GM19035 (cell line): ENCODE results near the gene RNF169.

Experiments used
- ATAC-seq: cut with Tn5 transposase; IDR thresholded peaks from one replicate; pipeline ENCODE4 v1.9.1; 2021; ENCODE audit not compliant: unreplicated experiment

RNF169 gene

GRCh38 chr11:74769055-74769707 is 20.5 kb downstream of the RNF169 start:
- no peak for ATAC-seq

DNA sequence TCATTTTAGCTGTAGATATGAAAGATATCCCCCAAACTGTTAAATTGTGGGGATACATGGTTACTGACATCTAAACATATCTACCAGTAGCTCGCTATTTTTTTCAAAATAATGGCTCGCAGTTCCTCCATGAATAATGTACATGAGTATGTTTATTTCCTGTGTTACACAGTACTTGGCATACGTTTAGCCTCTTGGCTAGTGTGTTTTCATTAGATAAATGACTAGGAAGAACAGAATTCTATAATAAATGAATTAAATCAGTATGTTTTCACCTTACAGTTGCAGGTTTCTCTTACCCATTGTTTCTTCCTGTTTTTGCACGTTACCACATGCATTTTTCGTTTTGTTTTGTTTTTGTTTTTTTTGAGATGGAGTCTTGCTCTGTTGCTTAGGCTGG is 21.8 kb downstream of the RNF169 start:
- ATAC-seq = no peak

DNA sequence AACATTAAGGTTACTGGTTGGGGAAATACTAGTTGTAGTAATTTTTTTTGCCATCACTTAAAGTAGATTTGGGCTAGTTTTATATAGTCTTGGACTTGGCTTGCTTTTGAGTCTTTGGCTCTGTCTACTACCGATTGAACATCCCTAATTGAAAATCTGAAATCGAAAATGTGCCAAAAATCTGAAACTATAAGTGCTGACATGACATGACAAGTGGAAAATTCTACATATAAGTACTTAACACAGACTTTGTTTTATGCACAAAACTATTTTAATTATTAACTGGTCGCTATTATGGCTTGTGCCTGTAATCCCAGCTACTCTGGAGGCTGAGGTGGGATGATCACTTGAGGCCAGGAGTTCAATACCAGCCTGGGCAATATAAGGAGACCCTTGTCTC is 22.5 kb downstream of the RNF169 start:
- no peak for ATAC-seq

DNA sequence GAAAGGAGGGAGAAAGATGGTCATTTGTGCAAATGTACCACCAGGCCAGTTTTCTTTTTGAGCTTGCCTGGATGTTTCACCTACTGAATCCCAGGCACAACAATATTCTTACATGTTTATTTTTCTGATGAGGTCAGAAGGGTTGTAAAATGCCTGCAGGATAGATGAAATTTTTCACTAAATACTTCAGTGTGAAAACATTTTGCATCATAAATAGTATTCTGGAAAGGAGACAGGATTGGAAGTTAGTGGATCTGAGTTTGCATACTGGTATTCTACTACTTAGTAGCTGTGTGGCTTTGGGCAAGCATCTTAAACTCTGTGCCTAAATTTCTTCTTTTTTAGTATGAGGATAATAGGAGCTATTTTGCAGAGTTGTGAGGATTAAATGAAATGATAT is 24.8 kb downstream of the RNF169 start:
- ATAC-seq = no peak

GRCh38 chr11:74775762-74776161 is 27.1 kb downstream of the RNF169 start:
- ATAC-seq = no peak

DNA sequence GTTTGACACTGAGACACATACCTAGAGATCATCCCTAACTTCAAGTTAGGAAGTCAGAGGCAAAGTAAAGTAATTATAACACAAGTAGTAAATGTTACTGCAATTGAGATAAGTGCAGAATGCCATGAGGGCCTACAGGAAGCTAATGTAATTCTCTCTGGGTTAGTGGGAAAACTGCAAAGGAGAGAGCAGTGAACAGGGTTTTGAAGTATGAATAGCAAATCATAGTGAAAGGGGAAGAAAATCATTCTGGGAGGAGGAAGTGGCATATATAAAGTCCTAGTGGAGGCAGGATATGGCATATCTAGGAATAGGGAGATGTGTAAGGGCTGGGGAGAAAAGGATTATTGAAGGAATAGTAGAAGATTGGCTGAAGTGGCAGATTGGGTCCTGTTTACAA is 27.9 kb downstream of the RNF169 start:
- no peak for ATAC-seq

DNA sequence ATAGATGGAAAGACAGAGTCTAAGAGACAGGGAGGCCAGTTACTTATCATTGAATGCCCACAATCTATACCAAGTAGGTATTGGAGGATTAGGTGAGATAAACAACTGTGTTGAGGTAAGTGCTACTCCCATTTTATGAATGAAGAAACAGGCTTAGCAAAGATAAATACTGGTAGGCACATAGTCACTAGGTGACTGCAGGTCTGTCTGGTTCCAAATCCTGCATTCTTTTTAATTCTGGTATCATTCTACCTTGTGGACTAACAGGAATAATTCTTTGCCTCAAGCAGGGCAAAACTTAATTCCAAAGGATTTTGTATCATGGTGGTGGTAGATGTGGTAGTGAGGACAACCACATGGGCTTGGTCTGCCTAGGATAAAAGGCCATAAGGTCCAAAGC is 28.4 kb downstream of the RNF169 start:
- ATAC-seq = no peak

GRCh38 chr11:74777877-74778276 is 29.2 kb downstream of the RNF169 start:
- no peak for ATAC-seq

DNA sequence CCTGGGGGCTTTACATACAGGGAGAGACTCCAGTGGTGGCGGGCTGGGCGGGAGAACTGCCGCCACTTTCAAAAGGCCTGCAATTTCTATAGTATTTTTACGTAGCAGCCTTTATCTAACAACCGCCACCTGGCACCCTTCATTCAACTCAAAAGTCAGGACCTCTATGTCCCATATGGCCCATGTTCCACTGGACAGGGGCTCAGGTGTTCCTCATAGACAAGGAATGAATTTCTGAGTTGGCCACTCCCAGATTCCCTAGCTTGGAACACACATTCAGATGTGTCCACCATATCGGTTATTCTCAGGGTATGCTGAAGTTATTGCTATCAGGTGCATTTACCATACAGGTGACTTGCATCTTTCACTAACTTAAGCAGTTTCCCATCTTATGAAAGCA is 29.9 kb downstream of the RNF169 start:
- ATAC-seq = no peak

DNA sequence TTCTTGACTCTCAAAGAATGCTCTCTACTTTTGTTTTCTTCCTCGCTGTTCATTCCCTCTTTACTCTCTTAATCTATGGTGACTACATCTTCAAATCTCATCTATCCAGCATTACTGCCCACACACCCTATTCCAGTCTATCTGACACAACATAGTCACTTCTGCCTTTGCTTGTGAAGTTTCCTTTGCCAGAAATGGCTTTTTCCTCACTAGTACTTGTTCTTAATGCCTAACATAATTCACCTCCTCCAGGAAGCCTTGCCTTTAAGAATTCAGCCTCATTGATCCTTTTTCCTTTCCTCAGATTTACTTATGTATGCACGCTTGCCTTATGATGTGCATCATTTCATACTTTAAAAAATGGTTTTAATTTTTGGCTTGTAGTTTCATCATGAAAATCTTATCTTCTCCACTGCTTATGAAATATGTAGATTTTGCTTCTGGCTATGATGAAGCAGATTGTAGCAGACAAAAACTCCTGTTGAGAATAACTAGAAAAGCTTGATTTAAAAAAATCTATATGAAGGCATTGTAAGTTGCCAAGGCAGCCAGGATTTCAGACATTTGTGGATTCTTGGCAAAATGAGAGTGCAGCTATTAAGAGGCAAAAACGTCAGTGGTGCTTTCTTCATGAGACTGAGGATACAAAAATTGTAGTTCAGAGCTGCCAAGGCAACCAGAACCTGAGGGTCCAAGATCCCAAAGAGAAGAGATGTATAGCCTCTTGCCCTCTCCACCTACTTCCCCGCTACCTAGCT is 31.8 kb downstream of the RNF169 start:
- ATAC-seq = no peak

DNA sequence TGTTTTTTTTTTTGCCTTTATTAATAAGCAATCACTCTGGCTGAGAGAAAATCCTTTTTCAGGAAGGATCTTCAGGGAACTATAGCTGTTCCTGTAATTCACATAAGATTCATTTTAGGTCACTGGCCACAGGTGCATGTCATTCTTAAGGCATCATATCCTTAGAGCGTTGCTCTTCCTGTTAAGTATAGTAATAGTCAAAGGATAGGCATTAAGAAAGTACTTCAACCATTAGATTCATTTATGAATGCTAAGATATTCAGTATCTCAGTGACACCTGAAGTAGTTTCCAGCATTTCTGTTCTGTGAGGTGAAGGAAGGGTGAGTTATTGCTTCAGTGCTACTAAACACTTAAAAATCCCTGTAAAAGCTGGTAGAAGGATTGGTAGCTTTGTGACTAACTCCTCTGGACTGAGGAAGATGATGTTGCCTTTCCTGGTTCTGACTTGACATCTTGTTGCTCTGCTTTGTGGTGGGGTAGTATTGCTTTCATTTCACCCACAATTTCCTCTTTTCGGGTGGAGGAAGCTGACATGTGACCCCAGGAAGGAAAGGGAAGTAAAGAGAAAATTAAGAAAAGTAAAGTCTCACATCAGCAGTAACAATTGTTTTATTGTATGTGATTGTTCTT is 34.7 kb downstream of the RNF169 start:
- peak; percentile 77 for ATAC-seq

- ATAC-seq = no peak
These were observed 35.6 kb downstream of the RNF169 start for GRCh38 chr11:74784234-74784633.

- ATAC-seq = no peak
These were observed 36.1 kb downstream of the RNF169 start for GRCh38 chr11:74784726-74785125.

- no peak for ATAC-seq
These were observed 37.9 kb downstream of the RNF169 start for GRCh38 chr11:74786574-74786973.

DNA sequence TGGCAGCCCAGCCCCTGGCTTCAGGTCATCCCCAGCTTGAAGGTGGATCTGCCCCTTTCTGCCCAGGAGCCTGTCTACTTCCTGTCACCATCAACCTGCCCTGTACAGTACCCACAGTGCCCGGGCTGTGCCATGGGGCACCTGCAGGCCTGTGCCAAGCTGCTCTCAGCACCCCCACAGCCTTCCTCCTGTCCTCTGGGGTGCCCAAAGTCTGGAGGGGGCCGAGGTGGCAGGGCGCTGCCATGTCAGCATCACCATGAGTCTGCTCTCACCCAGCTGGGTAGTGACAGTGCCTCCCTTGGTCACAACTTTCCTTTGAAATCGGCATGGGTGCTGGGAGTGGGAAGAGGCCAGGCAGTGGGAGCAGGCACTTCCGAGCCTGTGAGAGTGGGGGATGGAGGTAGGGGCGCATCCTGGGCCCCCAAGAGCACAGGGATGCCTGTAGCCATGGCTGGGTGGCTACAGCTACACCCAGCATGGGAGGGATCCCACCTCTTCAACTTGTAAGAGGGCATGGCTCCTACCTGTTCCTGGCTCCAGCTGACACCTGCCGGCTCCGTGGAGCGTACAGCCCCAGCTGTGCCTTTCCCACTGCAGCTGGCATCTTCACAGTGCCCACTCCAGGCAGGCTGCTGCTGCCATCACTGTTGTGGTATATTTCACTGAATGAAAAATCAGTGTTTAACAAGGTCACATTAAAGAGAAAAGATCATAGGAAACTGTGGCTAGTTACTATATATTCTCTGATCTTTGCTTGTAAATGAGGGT is 42.9 kb downstream of the RNF169 start:
- no peak for ATAC-seq

DNA sequence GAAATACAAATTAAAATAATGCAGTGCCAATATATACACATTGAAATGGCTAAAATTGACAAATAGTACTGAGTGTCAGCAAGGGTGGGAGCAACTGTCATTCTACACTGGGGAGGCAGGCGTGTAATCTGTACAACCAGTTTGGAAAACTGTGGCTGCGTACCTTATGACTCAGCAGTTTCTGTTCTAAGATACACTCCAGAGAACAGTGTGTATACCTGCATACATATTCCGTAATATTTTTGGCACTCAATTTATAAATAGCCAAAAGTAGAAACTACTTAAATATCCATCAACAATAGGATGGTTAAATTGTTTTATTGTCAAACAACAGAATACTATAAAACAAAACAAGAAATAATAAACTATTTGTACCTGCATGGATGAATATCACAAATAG is 57.6 kb downstream of the RNF169 start:
- ATAC-seq = no peak

- no peak for ATAC-seq
These were observed 61.2 kb downstream of the RNF169 start for GRCh38 chr11:74809801-74810200.

GRCh38 chr11:74815966-74816365 is 67.3 kb downstream of the RNF169 start:
- no peak for ATAC-seq

GRCh38 chr11:74816664-74817063 is 68.0 kb downstream of the RNF169 start:
- ATAC-seq = no peak

DNA sequence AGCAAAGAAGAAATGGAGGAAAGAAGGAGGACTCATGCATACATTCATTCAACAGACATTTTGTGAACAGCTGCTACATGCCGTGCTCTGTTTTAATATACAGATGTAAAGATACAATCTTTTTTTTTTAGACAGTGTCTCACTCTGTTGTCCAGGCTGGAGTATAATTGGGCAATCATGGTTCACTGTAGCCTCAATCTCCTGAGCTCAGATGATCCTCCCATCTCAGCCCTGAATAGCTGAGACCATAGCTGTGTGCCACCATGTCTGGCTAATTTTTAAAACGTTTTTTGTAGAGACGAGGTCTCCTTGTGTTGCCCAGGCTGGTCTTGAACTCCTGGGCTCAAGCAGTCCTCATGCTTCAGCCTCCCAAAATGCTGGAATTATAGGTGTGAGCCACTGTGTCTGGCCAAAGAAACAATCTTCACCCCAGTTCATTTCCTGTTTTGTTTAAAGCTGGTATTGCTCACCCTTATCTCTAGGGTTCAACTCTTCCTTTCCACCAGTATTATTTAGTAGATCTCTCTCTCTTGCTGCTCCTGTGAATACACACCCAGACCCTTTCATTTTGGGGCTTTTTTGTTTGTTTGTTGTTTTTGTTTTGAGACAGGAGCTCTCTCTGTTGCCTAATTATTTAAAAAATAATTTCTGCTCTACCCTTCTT is 69.8 kb downstream of the RNF169 start:
- ATAC-seq = no peak

GRCh38 chr11:74819400-74819799 is 70.8 kb downstream of the RNF169 start:
- ATAC-seq = no peak
